H1 (cell line): Measurements from ENCODE around the gene GAMT. TPM values are rescaled to one million over a fixed set of nuclear protein-coding genes. Genes with fewer than 3 reads are reported as not detected.

Source experiments
- CTCF ChIA-PET: fragments of 300-600 bp; sonication (Branson Sonifier 250); formaldehyde crosslinking; loops from one replicate; lab custom pipeline; 2021; ENCODE audit not compliant: partially characterized antibody; lab: Charles Lee
- POLR2A ChIA-PET: fragments of 300-600 bp; sonication (Branson Sonifier 250); formaldehyde crosslinking; loops from one replicate; lab custom pipeline; 2021; ENCODE audit warnings: inconsistent platforms; ENCODE audit not compliant: partially characterized antibody; lab: Charles Lee
- DNase-seq, 2 experiments: peaks; one replicate each; pipeline versions ENCODE4 v3.0.0 to v3.0.0-alpha.2; 2010 to 2022; ENCODE audit warnings: low spot score in 2 of 2, low read depth in 1 of 2, mixed read lengths in 1 of 2
- FAIRE-seq: peaks from 2 replicates; lab custom pipeline; 2011; peaks lifted over from hg19 to GRCh38; lab: Jason Lieb, UNC
- H2AFZ ChIP-seq: 2 replicates; pipeline ENCODE4 v1.8.1; 2012; ENCODE audit warnings: low read length, inconsistent platforms
- H2AK5ac ChIP-seq: 2 replicates; pipeline ENCODE4 v1.6.1; 2013; ENCODE audit warnings: low read depth, low read length
- H2BK120ac ChIP-seq: replicated peaks from 2 replicates; pipeline ENCODE3; 2013; ENCODE audit warnings: low read depth, low read length, inconsistent platforms
- H2BK12ac ChIP-seq: 2 replicates; pipeline ENCODE4 v1.6.1; 2013; ENCODE audit warnings: low read depth, low read length
- H2BK15ac ChIP-seq: 2 replicates; pipeline ENCODE4 v1.6.1; 2013; ENCODE audit warnings: low read length
- H2BK20ac ChIP-seq: 2 replicates; pipeline ENCODE4 v1.6.1; 2013; ENCODE audit warnings: low read length
- H2BK5ac ChIP-seq: 2 replicates; pipeline ENCODE4 v1.6.1; 2013; ENCODE audit warnings: low read depth, low read length
- H3K14ac ChIP-seq: 2 replicates; pipeline ENCODE4 v1.6.1; 2013; ENCODE audit warnings: inconsistent platforms; ENCODE audit not compliant: insufficient read length
- H3K18ac ChIP-seq: 2 replicates; pipeline ENCODE4 v1.6.1; 2013; ENCODE audit warnings: low read length; ENCODE audit errors: extremely low read depth
- H3K23ac ChIP-seq: 2 replicates; pipeline ENCODE4 v1.6.1; 2013; ENCODE audit warnings: inconsistent platforms; ENCODE audit not compliant: insufficient read length
- H3K23me2 ChIP-seq: 2 replicates; pipeline ENCODE4 v1.6.1; 2013; ENCODE audit warnings: low read depth, low read length
- H3K27ac ChIP-seq: 2 replicates; pipeline ENCODE4 v1.6.1; 2011; ENCODE audit warnings: low read depth, low read length, inconsistent platforms
- H3K27me3 ChIP-seq, 4 experiments: replicated peaks in 1 of 4; 1 replicate in 1 of 4; 2 replicates in 3 of 4; pipeline versions ENCODE4 v1.6.1 to v1.8.1; 2011 to 2013; ENCODE audit warnings: low read length in 3 of 4, mild to moderate bottlenecking in 3 of 4, inconsistent platforms in 2 of 4, mixed read lengths in 2 of 4, moderate library complexity in 1 of 4; ENCODE audit not compliant: control insufficient read depth in 3 of 4, insufficient read depth in 3 of 4; ENCODE audit errors: extremely low read depth in 1 of 4
- H3K36me3 ChIP-seq, 4 experiments: 2 replicates each; pipeline versions ENCODE4 v1.6.1 to v1.8.1; 2011 to 2013; ENCODE audit warnings: mild to moderate bottlenecking in 4 of 4, low read length in 3 of 4, moderate library complexity in 2 of 4, control low read depth in 1 of 4, inconsistent platforms in 1 of 4; ENCODE audit not compliant: insufficient read depth in 4 of 4, control insufficient read depth in 2 of 4
- H3K4ac ChIP-seq: replicated peaks from 2 replicates; pipeline ENCODE3; 2013; ENCODE audit warnings: low read length, low read depth, mixed read lengths, inconsistent platforms; ENCODE audit not compliant: insufficient read length
- H3K4me1 ChIP-seq, 4 experiments: replicated peaks in 1 of 4; 1 replicate in 1 of 4; 2 replicates in 3 of 4; pipeline versions ENCODE4 v1.6.1 to v1.8.1; 2011 to 2013; ENCODE audit warnings: low read length in 3 of 4, inconsistent platforms in 2 of 4, mixed read lengths in 1 of 4; ENCODE audit not compliant: insufficient read depth in 4 of 4, control insufficient read depth in 3 of 4
- H3K4me2 ChIP-seq, 2 experiments: 2 replicates each; pipeline versions ENCODE4 v1.6.1 to v1.8.1; 2011 to 2013; ENCODE audit warnings: low read depth in 2 of 2, low read length in 2 of 2, control low read depth in 1 of 2, inconsistent platforms in 1 of 2, mild to moderate bottlenecking in 1 of 2; ENCODE audit not compliant: insufficient read depth in 1 of 2
- H3K4me3 ChIP-seq, 4 experiments: fragments of 200-600, 300-600 bp in 1 of 4; sonication (generic), shearing (Covaris generic), sonication (Bioruptor Twin) in 1 of 4; 2 replicates each; pipeline versions ENCODE4 v1.5.1 to v1.8.1; 2011 to 2016; ENCODE audit warnings: low read length in 4 of 4, low read depth in 3 of 4, control low read depth in 2 of 4, inconsistent platforms in 2 of 4, mild to moderate bottlenecking in 2 of 4, mixed read lengths in 1 of 4, moderate library complexity in 1 of 4; ENCODE audit not compliant: insufficient read depth in 2 of 4; ENCODE audit errors: extremely low read depth in 1 of 4
- H3K56ac ChIP-seq: replicated peaks from 2 replicates; pipeline ENCODE3; 2013; ENCODE audit warnings: low read depth, mild to moderate bottlenecking, mixed read lengths, low read length, inconsistent platforms; ENCODE audit not compliant: insufficient read length
- H3K79me1 ChIP-seq: 2 replicates; pipeline ENCODE4 v1.6.1; 2013; ENCODE audit warnings: low read depth, low read length, control low read depth
- H3K79me2 ChIP-seq, 2 experiments: 2 replicates each; pipeline versions ENCODE4 v1.6.1 to v1.8.1; 2012 to 2013; ENCODE audit warnings: low read length in 2 of 2, mild to moderate bottlenecking in 2 of 2, inconsistent platforms in 1 of 2; ENCODE audit not compliant: insufficient read depth in 2 of 2, control insufficient read depth in 1 of 2
- H3K9ac ChIP-seq, 4 experiments: replicated peaks in 1 of 4; 1 replicate in 1 of 4; 2 replicates in 3 of 4; pipeline versions ENCODE4 v1.6.1 to v1.8.1; 2011 to 2013; ENCODE audit warnings: low read depth in 3 of 4, low read length in 3 of 4, control low read depth in 2 of 4, mild to moderate bottlenecking in 2 of 4, moderate library complexity in 2 of 4, inconsistent platforms in 1 of 4; ENCODE audit errors: extremely low read depth in 1 of 4
- H3K9me3 ChIP-seq, 2 experiments: 2 replicates each; pipeline versions ENCODE4 v1.6.1 to v1.8.1; 2012 to 2013; ENCODE audit warnings: mild to moderate bottlenecking in 2 of 2, moderate library complexity in 2 of 2, control low read depth in 1 of 2, inconsistent platforms in 1 of 2, low read depth in 1 of 2, low read length in 1 of 2, mixed read lengths in 1 of 2; ENCODE audit not compliant: insufficient read depth in 2 of 2
- H4K20me1 ChIP-seq, 2 experiments: replicated peaks in 1 of 2; 2 replicates each; pipeline versions ENCODE3 to v1.8.1; 2011 to 2013; ENCODE audit warnings: inconsistent platforms in 2 of 2, low read length in 2 of 2, mild to moderate bottlenecking in 1 of 2; ENCODE audit not compliant: insufficient read depth in 2 of 2, control insufficient read depth in 1 of 2
- H4K5ac ChIP-seq: 2 replicates; pipeline ENCODE4 v1.6.1; 2013; ENCODE audit warnings: low read length, low read depth, mixed read lengths, inconsistent platforms; ENCODE audit not compliant: insufficient read length
- H4K8ac ChIP-seq: 2 replicates; pipeline ENCODE4 v1.8.0; 2013; ENCODE audit warnings: mild to moderate bottlenecking, moderate library complexity, low read length, inconsistent platforms; ENCODE audit not compliant: insufficient read depth; ENCODE audit errors: extremely low read depth
- H4K91ac ChIP-seq: replicated peaks from 2 replicates; pipeline ENCODE3; 2013; ENCODE audit warnings: low read length, mixed read lengths, inconsistent platforms; ENCODE audit not compliant: insufficient read length
- CTBP2 ChIP-seq: IDR thresholded peaks from 2 replicates; pipeline ENCODE4 v1.7.0; 2011; ENCODE audit warnings: borderline replicate concordance, mild to moderate bottlenecking, moderate library complexity, mixed read lengths, low read length; ENCODE audit not compliant: insufficient read depth, insufficient read length
- TEAD4 ChIP-seq: IDR thresholded peaks from 2 replicates; pipeline ENCODE4 v1.6.1; 2012; ENCODE audit warnings: low read depth, low read length, inconsistent platforms, mixed read lengths
- WGBS, 2 experiments: shearing (Covaris generic) in 1 of 2; methylation state at CpG; one replicate each; pipeline versions ENCODE4 v1.1.6 to v1.1.7; 2013 to 2015; ENCODE audit warnings: low lambda C conversion rate in 2 of 2, mixed read lengths in 2 of 2, inconsistent platforms in 1 of 2, low coverage in 1 of 2, missing lambda C conversion rate in 1 of 2; ENCODE audit not compliant: insufficient replicate concordance in 2 of 2, insufficient coverage in 1 of 2, insufficient read length in 1 of 2; ENCODE audit errors: extremely low coverage in 1 of 2, missing lambda C conversion rate in 1 of 2; 5-methylcytosine and 5-hydroxymethylcytosine counted together
- polyA plus RNA-seq, 7 experiments: library from polyadenylated mRNA; depleted of rRNA in 3 of 7; stranded (reverse) in 5 of 7; unstranded in 2 of 7; fragments of >200 nt in 5 of 7; fragments of 200-250 nt in 2 of 7; gene quantifications; 1 replicate in 5 of 7; 2 replicates in 1 of 7; 4 replicates in 1 of 7; pipeline versions ENCODE4 v1.2.1 to v1.2.3, GENCODE V29; 2011 to 2013; ENCODE audit warnings: missing spikeins in 2 of 7, mixed read lengths in 2 of 7
- total RNA-seq: library from RNA; stranded (reverse); fragmentation: NEBNext Ultra II Directional; extraction: Animal tissue kit (Norgen Biotek cat#: 25700); gene quantifications from 2 replicates; pipeline ENCODE4 v1.2.1, GENCODE V29; 2021

GAMT gene
- total and polyA plus RNA-seq, 2 of the 8 experiments (the other 6 are each of a cell fraction or from before 2014, with no cell fraction given) = 17.2 to 35.6 TPM

- H3K4ac ChIP-seq = no peak overlapping the region
- H3K4me2 ChIP-seq = no peak overlapping the region
- peaks cover 24 to 52% (median 38%) of the 10 kb centered on the region in 4 experiments for H3K36me3 ChIP-seq
- FAIRE-seq (no peak), DNase-seq (no peak)
- no peak overlapping the region for H3K4me3 ChIP-seq
- H3K27ac ChIP-seq = no peak overlapping the region
- no peak overlapping the region for H2BK120ac ChIP-seq
- no peak overlapping the region for H3K56ac ChIP-seq
- ChIA-PET POLR2A (interaction anchor here (0.9 to 3.8 kb wide), 8 partner anchors 8 to 167 kb away, joined by 3 to 24 read pairs (median 6); partner anchors contain the start of gene CIRBP), CTCF (interaction anchor here (0.7 to 1.9 kb wide), 3 partner anchors 9 to 462 kb away, joined by 3 to 8 read pairs (median 3); no protein-coding TSS in a partner anchor)
- H4K8ac ChIP-seq = no peak overlapping the region
- no peaks in the 10 kb centered on the region for H3K9me3 ChIP-seq
- no peak overlapping the region for H2AK5ac ChIP-seq
- H2BK5ac ChIP-seq = no peak overlapping the region
- no peaks in the 10 kb centered on the region for H3K27me3 ChIP-seq
- 0 out of 2 replicates have a peak overlapping the region, but pooled peaks have one; percentile 29 for H2BK15ac ChIP-seq
- H3K79me1 ChIP-seq = peaks cover 4% of the 10 kb centered on the region
- H4K5ac ChIP-seq = no peak overlapping the region
- H3K4me1 ChIP-seq = peaks cover 0 to 5% (median 4%) of the 10 kb centered on the region in 4 experiments; a peak in 4 of 7 replicates
- WGBS, 2 experiments = 91% methylated on average over 21 of the region's 21 CpGs; no CpG with 5 or more reads in 1 of the 2 experiments
- H3K18ac ChIP-seq = no peak overlapping the region
- no peak overlapping the region for H2BK12ac ChIP-seq
- H4K91ac ChIP-seq = no peak overlapping the region
- no peak overlapping the region for H3K9ac ChIP-seq
- H2BK20ac ChIP-seq = no peak overlapping the region
- no peak overlapping the region for H3K23ac ChIP-seq
- peaks cover 20 to 24% of the 10 kb centered on the region in 2 experiments for H4K20me1 ChIP-seq
- H3K14ac ChIP-seq = no peak overlapping the region
- H3K79me2 ChIP-seq = peaks cover 2 to 21% of the 10 kb centered on the region in 2 experiments; a peak in 3 of 4 replicates
- H3K23me2 ChIP-seq = peaks cover 3% of the 10 kb centered on the region; the same call in 1 of the 2 replicates
- H2AFZ ChIP-seq = no peak overlapping the region
- TF ChIP-seq TEAD4 (no peak), CTBP2 (no peak)
Measured at GRCh38 chr19:1435378-1435989, 34.1 kb upstream of the GAMT start.
